ENCODE measurements around the gene RHOBTB1.

GRCh38 chr10:60955316-60955715 lies 11.3 kb upstream of the RHOBTB1 start:
- TF ChIP-seq SP1 (IDR thresholded peaks at IDR 0.05) (no peak), ZNF384 (IDR thresholded peaks at IDR 0.05) (no peak), SUZ12 (IDR thresholded peaks at IDR 0.05) (no peak), FOXM1 (IDR thresholded peaks at IDR 0.05; ENCODE audit: borderline replicate concordance) (no peak)
